Pancreas (tissue), 10 donors: Measurements from ENCODE around the gene INTS11. TPM values are rescaled to one million over a fixed set of nuclear protein-coding genes. Genes with fewer than 3 reads are reported as not detected.
A peak's percentile ranks its signal among the peaks of the same experiment; 100 is the strongest.

Source experiments
- ATAC-seq, 4 donors: fragments of 200-7000 bp; cut with Tn5 transposase; one replicate each; pipeline versions ENCODE4 v1.8.0 to v1.9.1; 2020; ENCODE audit warnings: mild to moderate bottlenecking in 4 of 4, moderate library complexity in 4 of 4
- DNase-seq, 6 donors: peaks; one replicate each; pipeline ENCODE4 v3.0.0-alpha.2; 2020
- FAIRE-seq: peaks from 2 replicates; lab custom pipeline; 2012; peaks lifted over from hg19 to GRCh38; lab: Jason Lieb, UNC
- H3K27ac ChIP-seq, 4 donors: fragments of 200-600 bp; sonication (generic); 1 replicate in 3 of 4; 2 replicates in 1 of 4; pipeline versions ENCODE4 v1.5.0 to v1.8.0; 2020
- H3K27me3 ChIP-seq, 4 donors: fragments of 200-600 bp; one replicate each; pipeline ENCODE4 v1.8.0; 2021
- H3K36me3 ChIP-seq, 3 donors: fragments of 200-600 bp; sonication (generic) in 1 of 3; one replicate each; pipeline versions ENCODE4 v1.5.0 to v1.8.0; 2020 to 2021
- H3K4me1 ChIP-seq, 3 donors: fragments of 200-600 bp; one replicate each; pipeline ENCODE4 v1.8.0; 2021
- H3K4me3 ChIP-seq, 4 donors: fragments of 200-600 bp; sonication (generic) in 2 of 4; one replicate each; pipeline versions ENCODE4 v1.5.0 to v1.8.0; 2020 to 2021
- H3K9me3 ChIP-seq, 4 donors: fragments of 200-600 bp; one replicate each; pipeline ENCODE4 v1.8.0; 2021
- WGBS, 2 donors: extraction: QIAGEN DNeasy Blood & Tissue Kit; methylation state at CpG; one replicate each; pipeline ENCODE4 v1.1.7; 2013; 5-methylcytosine and 5-hydroxymethylcytosine counted together
- intact Hi-C, 3 donors: fragments of 100-400 bp; cut with DNase I; formaldehyde crosslinking; loops; one replicate each; pipeline versions ENCODE4 v1.11.1 to v1.14.2; 2022
- polyA plus RNA-seq, 2 donors: library from polyadenylated mRNA; stranded (reverse); fragments of 200-250 nt; gene quantifications; one replicate each; pipeline ENCODE4 v1.2.3, GENCODE V29; 2013
- total RNA-seq, 6 donors: library from RNA; stranded (reverse); fragmentation: NEBNext Ultra II Directional in 4 of 6; extraction: Animal tissue kit (Norgen Biotek cat#: 25700) in 4 of 6; gene quantifications; one replicate each; pipeline versions ENCODE4 v1.2.1 to v1.2.4, GENCODE V29; 2021 to 2023
- TF ChIP-seq, protein P1 (sequence below), 4 donors: fragments of 200-600 bp; sonication (generic) in 3 of 4; IDR thresholded peaks; one replicate each; pipeline versions ENCODE4 v1.5.0 to v1.8.0; 2021; ENCODE audit warnings: antibody characterized with exemption in 4 of 4
- donor health status: healthy with polysubstance abuse.
- donor health status: DM: no; HTN: no; CAD: no; lungs with moderate emphysema.
- donor health status: DM: no; HTN: no; CAD: no.
- donor health status: control.
- donor health status: control.
- donor health status: Bipolar disorder and iron deficiency.
- donor health status: DM: yes; HTN: yes; CAD: no.
- donor health status: DM: no; HTN: no; CAD: no.
- donor health status: DM: no; HTN: no; CAD: no.
- donor health status: DM: yes; HTN: yes; CAD: no.

Gene INTS11
- total and polyA plus RNA-seq, 8 donors: 33.4 to 311 (median 58.9) TPM

DNA sequence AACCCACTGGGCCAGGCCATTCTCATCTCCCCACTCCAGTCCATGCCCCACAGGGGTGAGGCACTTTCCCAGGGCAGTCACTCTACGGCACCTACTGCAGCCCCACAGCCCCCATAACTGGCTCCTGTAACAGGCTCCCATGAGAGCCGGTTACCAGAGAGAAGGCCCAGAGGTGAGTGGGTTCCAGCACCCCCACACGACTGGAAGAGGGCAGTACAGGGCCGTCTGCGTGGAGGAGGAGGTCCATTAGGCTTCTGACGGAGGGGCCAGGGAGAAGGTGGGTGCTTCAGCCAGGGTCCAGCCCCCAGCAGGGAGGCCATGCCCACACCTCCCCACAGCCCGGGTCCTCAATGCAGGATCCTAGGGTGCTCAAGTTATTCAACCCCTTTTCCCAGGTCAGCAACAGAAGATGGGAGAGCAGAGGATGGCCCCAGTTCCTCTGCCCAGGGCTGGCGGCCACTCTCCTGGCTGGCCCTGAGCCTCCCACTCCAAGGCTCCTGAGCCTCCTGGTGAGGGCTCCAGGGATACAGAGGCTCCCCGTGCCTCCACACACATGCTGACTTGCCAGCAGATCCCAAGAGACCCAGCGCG, 18.3 kb downstream of the INTS11 start:
- H3K27me3 ChIP-seq: no peaks in the 10 kb centered on the region
- peak overlapping the region in 1 of 4 donors; percentile 92 for H3K4me3 ChIP-seq
- 43 to 47% methylated on average over 11 of the region's 11 CpGs for WGBS, 2 donors
- FAIRE-seq (no peak), ATAC-seq (no peak), DNase-seq (no peak)
- peaks cover 7 to 28% (median 24%) of the 10 kb centered on the region in 3 donors for H3K4me1 ChIP-seq
- TF ChIP-seq, protein P1, sequence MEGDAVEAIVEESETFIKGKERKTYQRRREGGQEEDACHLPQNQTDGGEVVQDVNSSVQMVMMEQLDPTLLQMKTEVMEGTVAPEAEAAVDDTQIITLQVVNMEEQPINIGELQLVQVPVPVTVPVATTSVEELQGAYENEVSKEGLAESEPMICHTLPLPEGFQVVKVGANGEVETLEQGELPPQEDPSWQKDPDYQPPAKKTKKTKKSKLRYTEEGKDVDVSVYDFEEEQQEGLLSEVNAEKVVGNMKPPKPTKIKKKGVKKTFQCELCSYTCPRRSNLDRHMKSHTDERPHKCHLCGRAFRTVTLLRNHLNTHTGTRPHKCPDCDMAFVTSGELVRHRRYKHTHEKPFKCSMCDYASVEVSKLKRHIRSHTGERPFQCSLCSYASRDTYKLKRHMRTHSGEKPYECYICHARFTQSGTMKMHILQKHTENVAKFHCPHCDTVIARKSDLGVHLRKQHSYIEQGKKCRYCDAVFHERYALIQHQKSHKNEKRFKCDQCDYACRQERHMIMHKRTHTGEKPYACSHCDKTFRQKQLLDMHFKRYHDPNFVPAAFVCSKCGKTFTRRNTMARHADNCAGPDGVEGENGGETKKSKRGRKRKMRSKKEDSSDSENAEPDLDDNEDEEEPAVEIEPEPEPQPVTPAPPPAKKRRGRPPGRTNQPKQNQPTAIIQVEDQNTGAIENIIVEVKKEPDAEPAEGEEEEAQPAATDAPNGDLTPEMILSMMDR (IDR thresholded peaks at IDR 0.05): no peak
- no peaks in the 10 kb centered on the region for H3K9me3 ChIP-seq
- peaks cover 0 to 4% (median 0%) of the 10 kb centered on the region in 3 donors for H3K36me3 ChIP-seq
- intact Hi-C loops: no loop called here
- no peak overlapping the region for H3K27ac ChIP-seq

DNA sequence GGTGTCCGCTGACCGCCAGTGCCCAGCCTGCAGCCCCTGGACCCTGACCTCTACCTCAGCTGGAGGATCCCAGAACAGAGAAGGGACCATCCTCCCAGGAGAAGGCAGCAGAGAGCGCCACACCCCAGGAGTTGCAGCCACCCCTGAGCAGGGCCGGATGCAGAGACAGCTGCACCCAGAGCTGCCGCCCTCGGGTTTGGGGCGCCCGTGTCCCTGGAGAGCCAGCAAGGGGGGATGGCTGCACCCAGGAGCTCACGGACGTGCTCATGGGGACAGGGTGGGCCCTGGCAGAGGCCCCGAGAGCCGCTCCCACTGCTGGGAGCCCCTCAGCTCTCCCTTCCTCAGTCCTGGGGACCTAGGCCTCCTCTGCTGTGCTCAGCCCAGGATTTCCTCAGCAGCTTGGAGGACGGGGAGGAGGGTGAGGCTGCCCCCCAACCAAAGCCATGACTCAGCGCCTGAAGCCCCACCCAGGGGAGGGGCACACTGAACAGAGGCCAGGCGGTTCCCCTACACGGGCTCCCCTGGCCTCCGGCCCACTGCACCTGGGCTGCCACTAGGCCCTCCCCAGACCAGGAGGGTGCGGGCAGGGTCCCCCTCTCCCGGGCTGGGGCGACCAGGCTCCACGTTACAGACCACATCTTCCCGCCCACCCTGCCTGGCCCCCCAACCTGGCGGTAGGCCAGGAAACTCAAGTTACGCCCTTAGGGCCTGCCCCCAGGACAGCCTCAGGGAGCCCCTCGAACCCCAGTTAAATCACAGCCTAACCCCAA, 19.0 kb downstream of the INTS11 start:
- TF ChIP-seq, protein P1 (IDR thresholded peaks at IDR 0.05): no peak
- Histone ChIP-seq H3K27ac (peak overlapping the region; percentile 31 to 73 (median 50)), H3K4me3 (peak overlapping the region in 1 of 4 donors; percentile 92), H3K4me1 (peaks cover 7 to 28% (median 24%) of the 10 kb centered on the region in 3 donors), H3K9me3 (no peaks in the 10 kb centered on the region), H3K27me3 (no peaks in the 10 kb centered on the region), H3K36me3 (no peaks in the 10 kb centered on the region)
- ATAC-seq (peak in 1 of 4 donors; percentile 23), FAIRE-seq (no peak), DNase-seq (peak in 3 of 6 donors; percentile 49 to 65 (median 50))
- intact Hi-C loops: no loop called here
- 57 to 63% methylated on average over 18 to 25 of the region's 25 CpGs for WGBS, 2 donors

DNA sequence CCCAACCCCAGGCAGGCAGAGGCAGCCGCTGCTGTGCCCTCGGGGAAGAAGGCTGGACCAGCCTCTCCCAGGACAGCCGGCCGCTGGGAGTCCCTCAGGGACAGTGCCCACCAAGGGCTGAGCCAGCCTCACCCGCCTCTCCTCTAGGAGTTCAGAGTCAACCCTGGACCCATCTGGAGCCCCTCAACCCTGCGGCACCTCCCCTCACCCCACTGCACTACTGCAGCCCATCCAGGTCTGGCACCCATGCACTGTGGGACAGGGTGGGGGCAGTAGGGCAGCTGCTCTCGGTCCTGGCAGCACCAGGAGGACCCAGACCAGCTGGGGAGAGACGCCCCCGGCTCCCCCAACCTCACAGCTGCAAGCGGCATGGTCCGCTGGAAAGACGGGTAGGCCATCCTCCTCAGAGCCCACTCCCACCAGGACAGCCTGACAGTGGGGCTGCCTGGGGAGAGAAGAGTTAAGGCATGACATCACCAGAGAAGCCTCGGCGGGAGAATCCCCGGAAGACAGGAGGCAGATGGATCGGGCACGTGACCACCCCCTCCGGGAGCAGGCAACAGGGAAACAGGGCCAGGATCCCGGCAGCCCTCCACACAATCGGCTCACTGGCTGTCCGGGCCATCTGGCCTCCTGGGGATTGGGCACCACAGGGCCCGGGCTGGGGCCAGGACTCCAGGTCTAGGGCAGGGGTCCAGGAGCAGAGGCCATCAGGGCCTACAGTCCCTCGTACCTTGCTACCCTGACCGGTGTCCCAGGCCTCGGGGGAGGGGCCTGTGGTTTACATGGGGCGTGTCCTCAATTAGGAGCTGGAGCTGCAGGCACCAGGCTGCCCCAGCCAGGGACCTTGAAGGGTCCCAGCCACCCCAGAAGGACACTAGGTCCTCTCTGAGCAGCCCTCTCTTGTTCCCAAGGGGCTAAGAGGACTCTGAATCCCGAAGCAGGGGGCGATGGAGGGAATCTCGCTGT, 19.8 kb downstream of the INTS11 start:
- TF ChIP-seq, protein P1 (IDR thresholded peaks at IDR 0.05): no peak
- Histone ChIP-seq H3K4me3 (peak overlapping the region in 1 of 4 donors; percentile 92), H3K27me3 (no peaks in the 10 kb centered on the region), H3K4me1 (peaks cover 7 to 26% (median 24%) of the 10 kb centered on the region in 3 donors), H3K36me3 (no peaks in the 10 kb centered on the region), H3K27ac (peak overlapping the region; percentile 31 to 73 (median 50)), H3K9me3 (no peaks in the 10 kb centered on the region)
- WGBS, 2 donors: 54 to 62% methylated on average over 27 to 29 of the region's 29 CpGs
- no peak for FAIRE-seq
- DNase-seq: peak in 3 of 6 donors; percentile 58 to 65 (median 64)
- ATAC-seq: peak in 3 of 4 donors; percentile 3 to 29 (median 5)
- intact Hi-C loops: no loop called here

DNA sequence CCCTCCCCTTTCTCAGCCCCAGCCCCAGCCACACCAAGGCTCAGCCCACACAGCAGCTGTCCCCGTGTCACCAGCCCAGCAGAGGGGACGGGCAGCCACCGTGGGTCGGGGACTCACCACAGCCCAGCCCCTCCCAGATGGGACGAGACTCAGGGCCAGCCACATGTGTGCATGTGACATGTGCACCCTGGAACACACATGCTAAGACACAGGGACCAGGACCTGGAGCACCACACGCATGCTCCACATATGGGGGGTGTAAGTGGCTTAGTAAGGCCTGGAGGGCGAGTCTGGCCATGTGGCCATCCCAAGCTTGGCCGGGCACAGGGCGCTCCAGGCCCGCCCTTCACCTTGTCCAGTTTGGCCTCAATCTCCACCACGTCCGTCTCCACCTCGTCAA, 20.7 kb downstream of the INTS11 start:
- Histone ChIP-seq H3K9me3 (no peaks in the 10 kb centered on the region), H3K27ac (no peak overlapping the region), H3K4me1 (peaks cover 7 to 24% (median 22%) of the 10 kb centered on the region in 3 donors), H3K36me3 (no peaks in the 10 kb centered on the region), H3K27me3 (no peaks in the 10 kb centered on the region), H3K4me3 (no peak overlapping the region)
- 85 to 86% methylated on average over 13 of the region's 13 CpGs for WGBS, 2 donors
- no peak for ATAC-seq
- TF ChIP-seq, protein P1 (IDR thresholded peaks at IDR 0.05): no peak
- intact Hi-C loops: no loop called here
- DNase-seq: no peak
- FAIRE-seq: no peak
